HepG2 (cell line): Measurements from ENCODE around the gene ZFP69B. TPM values are rescaled to one million over a fixed set of nuclear protein-coding genes. Genes with fewer than 3 reads are reported as not detected.

Source experiments
- CREB1 ChIP-seq, 2 experiments: fragments of 450-650 bp in 1 of 2; IDR thresholded peaks; 2 replicates each; pipeline ENCODE4 v1.6.1; 2016 to 2017; ENCODE audit warnings: control low read depth in 1 of 2, mild to moderate bottlenecking in 1 of 2, missing compliant biosample characterization in 1 of 2, missing genetic modification characterization in 1 of 2
- CTCF ChIP-seq: sonication (generic); formaldehyde crosslinking; IDR thresholded peaks from 2 replicates; pipeline ENCODE4 v1.5.0; 2020; ENCODE audit warnings: mild to moderate bottlenecking, missing genetic modification reagents, moderate library complexity
- NFYC ChIP-seq: IDR thresholded peaks from 2 replicates; pipeline ENCODE4 v1.6.1; 2016; ENCODE audit warnings: missing genetic modification reagents, missing compliant biosample characterization
- PAX8 ChIP-seq: sonication (generic); formaldehyde crosslinking; IDR thresholded peaks from 2 replicates; pipeline ENCODE4 v1.8.0; 2022; ENCODE audit warnings: mild to moderate bottlenecking, missing genetic modification reagents, borderline replicate concordance
- PPARG ChIP-seq: conservative IDR thresholded peaks from 2 replicates; pipeline ENCODE4 v1.6.1; 2016; ENCODE audit warnings: missing biosample characterization, missing genetic modification reagents
- RBM39 ChIP-seq: fragments of 200-400 bp; formaldehyde crosslinking; IDR thresholded peaks from one replicate; pipeline ENCODE4 v1.6.1; 2018; ENCODE audit warnings: antibody characterized with exemption, mild to moderate bottlenecking, low read depth, low read length; ENCODE audit not compliant: poor library complexity, severe bottlenecking
- RXRB ChIP-seq: IDR thresholded peaks from 2 replicates; pipeline ENCODE4 v1.6.1; 2016; ENCODE audit warnings: borderline replicate concordance, missing genetic modification reagents, missing compliant biosample characterization
- SP1 ChIP-seq, 2 experiments: fragments of 450-650 bp in 1 of 2; sonication (generic) in 1 of 2; formaldehyde crosslinking in 1 of 2; IDR thresholded peaks; 2 replicates each; pipeline versions ENCODE4 v1.4.0 to v1.6.1; 2016 to 2020; ENCODE audit warnings: missing genetic modification reagents in 1 of 2
- SUZ12 ChIP-seq: fragments of 150-350 bp; IDR thresholded peaks from 2 replicates; pipeline ENCODE4 v1.6.1; 2014; ENCODE audit warnings: low read depth, low read length
- WIZ ChIP-seq: sonication (generic); formaldehyde crosslinking; IDR thresholded peaks from 2 replicates; pipeline ENCODE4 v1.5.1; 2020; ENCODE audit warnings: mild to moderate bottlenecking, missing genetic modification reagents
- ZBTB3 ChIP-seq: sonication (generic); formaldehyde crosslinking; IDR thresholded peaks from 2 replicates; pipeline ENCODE4 v1.4.0; 2020; ENCODE audit warnings: low read depth, mild to moderate bottlenecking, moderate library complexity, missing genetic modification reagents, borderline replicate concordance
- ZNF234 ChIP-seq: sonication (generic); formaldehyde crosslinking; conservative IDR thresholded peaks from 2 replicates; pipeline ENCODE4 v1.5.1; 2020; ENCODE audit warnings: mild to moderate bottlenecking, missing genetic modification reagents
- ZNF281 ChIP-seq: sonication (generic); formaldehyde crosslinking; IDR thresholded peaks from 2 replicates; pipeline ENCODE4 v1.4.0; 2020; ENCODE audit warnings: missing genetic modification reagents, borderline replicate concordance
- ZNF503 ChIP-seq: sonication (generic); formaldehyde crosslinking; IDR thresholded peaks from 2 replicates; pipeline ENCODE4 v1.4.0; 2020; ENCODE audit warnings: missing genetic modification reagents
- ZNF547 ChIP-seq: sonication (generic); formaldehyde crosslinking; IDR thresholded peaks from 2 replicates; pipeline ENCODE4 v1.5.1; 2020; ENCODE audit warnings: mild to moderate bottlenecking, missing genetic modification reagents
- ZNF644 ChIP-seq: IDR thresholded peaks from 2 replicates; pipeline ENCODE4 v1.6.1; 2016; ENCODE audit warnings: low read depth
- ZNF83 ChIP-seq: sonication (generic); formaldehyde crosslinking; IDR thresholded peaks from 2 replicates; pipeline ENCODE4 v1.4.0; 2020; ENCODE audit warnings: missing genetic modification reagents, mild to moderate bottlenecking, borderline replicate concordance
- polyA plus RNA-seq, 8 experiments: library from polyadenylated mRNA; depleted of rRNA in 3 of 8; stranded (reverse) in 7 of 8; unstranded in 1 of 8; fragments of >200 nt; fragmentation: Illumina TruSeq in 4 of 8; extraction: Trizol in 4 of 8; gene quantifications; 2 replicates each; pipeline versions ENCODE4 v1.2.1 to v1.2.3, GENCODE V29; 2011 to 2016; ENCODE audit warnings: low read depth in 4 of 8, missing spikeins in 1 of 8, mixed read lengths in 1 of 8; ENCODE audit not compliant: insufficient read depth in 1 of 8
- total RNA-seq, 5 experiments: library from RNA; depleted of rRNA; stranded (reverse); fragments of >200 nt; fragmentation: Illumina TruSeq; extraction: Trizol; gene quantifications; 2 replicates each; pipeline ENCODE4 v1.2.3, GENCODE V29; 2016; ENCODE audit warnings: low read depth in 1 of 5

The ZFP69B gene
- total and polyA plus RNA-seq, 2 of the 13 experiments (the other 11 are each of a cell fraction or from before 2014, with no cell fraction given): 4.6 to 7.7 TPM

GRCh38 chr1:40438391-40439015 lies 11.8 kb upstream of the ZFP69B start (continued):
- TF ChIP-seq CREB1 (IDR thresholded peaks at IDR 0.05): no peak
- TF ChIP-seq CREB1 (CRISPR knock-in tag; IDR thresholded peaks at IDR 0.05): peak; percentile 52; the same call in 1 of the 2 replicates
- no peak for TF ChIP-seq ZNF547 (CRISPR knock-in tag)
- peak; percentile 75 for TF ChIP-seq CTCF (CRISPR knock-in tag)
- TF ChIP-seq SP1 (IDR thresholded peaks at IDR 0.05): no peak
- TF ChIP-seq SP1 (CRISPR knock-in tag; IDR thresholded peaks at IDR 0.05): no peak
- TF ChIP-seq ZNF644: 0 out of 2 replicates have a peak, but pooled peaks have one; percentile 51
- peak; percentile 65 for TF ChIP-seq PPARG (CRISPR knock-in tag)
- TF ChIP-seq RBM39: no peak
- TF ChIP-seq ZNF83 (CRISPR knock-in tag): no peak
- no peak for TF ChIP-seq WIZ (CRISPR knock-in tag)
- no peak for TF ChIP-seq SUZ12
- TF ChIP-seq ZNF281 (CRISPR knock-in tag): no peak
- TF ChIP-seq NFYC (CRISPR knock-in tag): 0 out of 2 replicates have a peak, but pooled peaks have one; percentile 40
- peak; percentile 38; the same call in 1 of the 2 replicates for TF ChIP-seq RXRB (CRISPR knock-in tag)
- no peak for TF ChIP-seq PAX8 (CRISPR knock-in tag)
- no peak for TF ChIP-seq ZNF503 (CRISPR knock-in tag)
- TF ChIP-seq ZNF234 (CRISPR knock-in tag): no peak
- TF ChIP-seq ZBTB3 (CRISPR knock-in tag): no peak
